Lung (tissue), 12 donors: Measurements from ENCODE around the gene SLC44A1. TPM values are rescaled to one million over a fixed set of nuclear protein-coding genes. Genes with fewer than 3 reads are reported as not detected.

ENCODE experiments used
- ATAC-seq: fragments of 200-7000 bp; cut with Tn5 transposase; one replicate; pipeline ENCODE4 v1.9.1; 2020; ENCODE audit warnings: moderate number of reproducible peaks; ENCODE audit not compliant: insufficient read depth, low FRiP score
- DNase-seq, 3 donors: peaks; one replicate each; pipeline ENCODE4 v3.0.0-alpha.2; 2013 to 2017
- H3K27ac ChIP-seq, 2 donors: one replicate each; pipeline ENCODE4 v1.5.1; 2013; ENCODE audit warnings: mild to moderate bottlenecking in 2 of 2, moderate library complexity in 2 of 2, control low read depth in 1 of 2, inconsistent platforms in 1 of 2, low read depth in 1 of 2, low read length in 1 of 2
- H3K27me3 ChIP-seq, 3 donors: one replicate each; pipeline ENCODE4 v1.5.1; 2013; ENCODE audit warnings: low read length in 2 of 3; ENCODE audit not compliant: control insufficient read depth in 3 of 3, insufficient read depth in 3 of 3
- H3K36me3 ChIP-seq, 4 donors: one replicate each; pipeline ENCODE4 v1.5.1; 2013; ENCODE audit warnings: low read length in 4 of 4, mild to moderate bottlenecking in 1 of 4, moderate library complexity in 1 of 4; ENCODE audit not compliant: control insufficient read depth in 4 of 4, insufficient read depth in 4 of 4
- H3K4me1 ChIP-seq, 5 donors: one replicate each; pipeline ENCODE4 v1.5.1; 2013; ENCODE audit warnings: low read length in 5 of 5, mild to moderate bottlenecking in 2 of 5, moderate library complexity in 1 of 5; ENCODE audit not compliant: control insufficient read depth in 5 of 5, insufficient read depth in 5 of 5
- H3K4me3 ChIP-seq: one replicate; pipeline ENCODE4 v1.5.1; 2013; ENCODE audit warnings: mild to moderate bottlenecking, control low read depth, moderate library complexity
- H3K9ac ChIP-seq, 2 donors: one replicate each; pipeline ENCODE4 v1.5.1; 2013; ENCODE audit warnings: low read length in 2 of 2, control low read depth in 1 of 2; ENCODE audit not compliant: insufficient read depth in 1 of 2
- H3K9me3 ChIP-seq, 4 donors: one replicate each; pipeline ENCODE4 v1.5.1; 2013; ENCODE audit warnings: low read length in 3 of 4, mild to moderate bottlenecking in 1 of 4, moderate library complexity in 1 of 4; ENCODE audit not compliant: control insufficient read depth in 4 of 4, insufficient read depth in 3 of 4
- CTCF ChIP-seq: IDR thresholded peaks from 2 replicates; pipeline ENCODE4 v1.5.1; 2012; ENCODE audit warnings: mild to moderate bottlenecking; ENCODE audit errors: control extremely low read depth, extremely low read depth
- WGBS, 2 donors: extraction: QIAGEN DNeasy Blood & Tissue Kit; methylation state at CpG; one replicate each; pipeline ENCODE4 v1.1.7; 2013; 5-methylcytosine and 5-hydroxymethylcytosine counted together
- polyA plus RNA-seq, 2 donors: library from polyadenylated mRNA; stranded (reverse); fragments of 200-250 nt; gene quantifications; one replicate each; pipeline ENCODE4 v1.2.1, GENCODE V29; 2013
- total RNA-seq, 2 donors: library from RNA; depleted of rRNA in 1 of 2; stranded (reverse); fragments of >200 nt in 1 of 2; gene quantifications; one replicate each; pipeline ENCODE4 v1.2.1, GENCODE V29; 2014 to 2021
- donor health status: control.
- donor health status: control.
- donor health status: Bipolar disorder and iron deficiency.
- donor health status: healthy.
- donor health status: DM: yes; HTN: yes; CAD: no.

The SLC44A1 gene
- total and polyA plus RNA-seq, 4 donors = 13.0 to 61.7 (median 33.8) TPM

- 89 to 94% methylated on average over 2 of the region's 2 CpGs for WGBS, 2 donors
- no peak overlapping the region for H3K4me3 ChIP-seq
- no peaks in the 10 kb centered on the region for H3K27me3 ChIP-seq
- no peak overlapping the region for H3K27ac ChIP-seq
- DNase-seq (no peak), ATAC-seq (no peak)
- H3K36me3 ChIP-seq = no peaks in the 10 kb centered on the region
- no peak for TF ChIP-seq CTCF
- no peak overlapping the region for H3K9ac ChIP-seq
- peaks cover 0 to 1% (median 0%) of the 10 kb centered on the region in 5 donors for H3K4me1 ChIP-seq
- no peaks in the 10 kb centered on the region for H3K9me3 ChIP-seq
Observed at GRCh38 chr9:105269593-105269992, 25.1 kb downstream of the SLC44A1 start.

GRCh38 chr9:105270711-105271110 is 26.3 kb downstream of the SLC44A1 start:
- ATAC-seq (no peak), DNase-seq (no peak)
- Histone ChIP-seq H3K27me3 (no peaks in the 10 kb centered on the region), H3K27ac (no peak overlapping the region), H3K36me3 (no peaks in the 10 kb centered on the region), H3K9me3 (no peaks in the 10 kb centered on the region), H3K4me1 (peaks cover 0 to 1% (median 0%) of the 10 kb centered on the region in 5 donors), H3K4me3 (no peak overlapping the region), H3K9ac (no peak overlapping the region)
- WGBS, 2 donors = 64 to 68% methylated on average over 4 of the region's 4 CpGs
- no peak for TF ChIP-seq CTCF

- H3K9me3 ChIP-seq = no peaks in the 10 kb centered on the region
- no peak overlapping the region for H3K4me3 ChIP-seq
- H3K27ac ChIP-seq = no peak overlapping the region
- ATAC-seq (no peak), DNase-seq (no peak)
- H3K9ac ChIP-seq = no peak overlapping the region
- no peaks in the 10 kb centered on the region for H3K27me3 ChIP-seq
- TF ChIP-seq CTCF = no peak
- H3K36me3 ChIP-seq = no peaks in the 10 kb centered on the region
- peaks cover 0 to 1% (median 0%) of the 10 kb centered on the region in 5 donors for H3K4me1 ChIP-seq
- 93 to 98% methylated on average over 1 of the region's 1 CpG for whole genome bisulfite sequencing, 2 donors
Observed at GRCh38 chr9:105273731-105274130, 29.3 kb downstream of the SLC44A1 start.

GRCh38 chr9:105275111-105275510 is 30.7 kb downstream of the SLC44A1 start:
- no peaks in the 10 kb centered on the region for H3K36me3 ChIP-seq
- H3K4me3 ChIP-seq = no peak overlapping the region
- 86 to 87% methylated on average over 1 of the region's 1 CpG for WGBS, 2 donors
- H3K27ac ChIP-seq = no peak overlapping the region
- H3K9me3 ChIP-seq = no peaks in the 10 kb centered on the region
- ATAC-seq = no peak
- DNase-seq = no peak
- peaks cover 0 to 1% (median 0%) of the 10 kb centered on the region in 5 donors for H3K4me1 ChIP-seq
- TF ChIP-seq CTCF = no peak
- H3K9ac ChIP-seq = no peak overlapping the region
- H3K27me3 ChIP-seq = no peaks in the 10 kb centered on the region
